ENCODE results near the gene AVPR1B. TPM values are rescaled to one million over a fixed set of nuclear protein-coding genes. Genes with fewer than 3 reads are reported as not detected.
A peak's percentile ranks its signal among the peaks of the same experiment; 100 is the strongest.

AVPR1B gene
- polyA plus RNA-seq (2012; ENCODE audit: insufficient read depth, insufficient read length, low read depth), result not detected

GRCh38 chr1:206117151-206117948 is at the start of gene AVPR1B:
Gene AVPR1B, minus strand, starts transcription at chr1:206117388. Its CDS starts 498 bp downstream, at chr1:206116890.
- DNase-seq, result peak; percentile 28
- no peak for TF ChIP-seq CTCF (IDR thresholded peaks at IDR 0.05; ENCODE audit: low read depth, low read length)
- Histone ChIP-seq H3K9me3 (no peaks in the 10 kb centered on the region), H3K27me3 (peaks cover 35% of the 10 kb centered on the region), H3K4me3 (ENCODE audit: low read depth, low read length) (no peak within 1 kb of the TSS; the same call in 1 of the 2 replicates), H3K4me1 (no peaks in the 10 kb centered on the region), H3K36me3 (no peaks in the 10 kb centered on the region)

DNA sequence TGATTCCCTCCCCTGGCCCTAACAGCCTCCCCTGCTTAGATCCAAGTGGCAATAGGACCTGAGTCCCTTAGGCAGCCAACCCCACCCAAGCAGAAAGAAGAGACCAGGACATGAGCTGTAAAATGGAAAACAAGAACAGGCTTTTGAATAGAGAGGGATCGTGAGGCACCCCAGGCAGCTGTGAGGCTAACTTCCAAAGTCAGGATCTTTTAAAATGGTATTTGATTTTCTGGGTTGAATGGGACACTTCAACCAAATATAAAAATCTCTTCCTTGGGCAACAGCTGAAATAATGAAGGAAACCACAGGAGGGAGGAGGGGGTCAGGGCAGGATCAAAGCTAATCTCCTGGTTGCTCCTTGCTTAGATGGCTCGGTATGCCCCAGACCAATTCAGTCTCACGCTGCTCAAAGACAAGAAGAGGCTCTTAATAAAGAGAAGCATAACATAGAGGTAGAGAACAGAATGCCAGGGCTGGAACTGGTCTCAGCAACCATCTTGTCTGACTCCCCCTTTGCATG is 28.6 kb upstream of the AVPR1B start:
- H3K27me3 ChIP-seq, result peaks cover 38% of the 10 kb centered on the region
- no peaks in the 10 kb centered on the region for H3K9me3 ChIP-seq
- H3K4me1 ChIP-seq, result no peaks in the 10 kb centered on the region
- no peak overlapping the region for H3K4me3 ChIP-seq (ENCODE audit: low read depth, low read length)
- no peak for TF ChIP-seq CTCF (IDR thresholded peaks at IDR 0.05; ENCODE audit: low read depth, low read length)
- no peaks in the 10 kb centered on the region for H3K36me3 ChIP-seq
- no peak for DNase-seq

DNA sequence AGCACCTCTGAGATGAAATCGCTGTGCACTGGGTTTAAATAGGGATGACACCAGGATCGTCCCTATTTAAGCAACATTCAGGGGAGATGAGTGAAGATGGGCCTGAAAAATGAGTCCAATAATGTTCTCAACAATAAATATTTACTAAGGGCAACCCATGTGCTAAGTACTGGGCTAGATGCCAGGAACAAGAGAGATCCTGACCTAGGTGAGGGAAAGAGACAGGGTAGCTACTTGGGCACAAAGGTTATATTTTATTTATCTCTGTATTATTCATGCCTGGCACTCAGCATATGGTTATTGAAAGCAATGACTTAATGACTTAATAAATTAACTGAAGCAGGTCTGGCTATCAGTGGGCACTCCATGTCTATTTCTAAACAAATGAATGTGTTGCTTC is 27.4 kb upstream of the AVPR1B start:
- H3K36me3 ChIP-seq, result no peaks in the 10 kb centered on the region
- DNase-seq, result no peak
- TF ChIP-seq CTCF (IDR thresholded peaks at IDR 0.05; ENCODE audit: low read depth, low read length), result no peak
- H3K9me3 ChIP-seq, result no peaks in the 10 kb centered on the region
- no peak overlapping the region for H3K4me3 ChIP-seq (ENCODE audit: low read depth, low read length)
- peaks cover 43% of the 10 kb centered on the region for H3K27me3 ChIP-seq
- no peaks in the 10 kb centered on the region for H3K4me1 ChIP-seq

GRCh38 chr1:206143537-206144172 is 26.5 kb upstream of the AVPR1B start:
- Histone ChIP-seq H3K27me3 (peaks cover 43% of the 10 kb centered on the region), H3K4me1 (no peaks in the 10 kb centered on the region), H3K9me3 (no peaks in the 10 kb centered on the region), H3K36me3 (no peaks in the 10 kb centered on the region), H3K4me3 (ENCODE audit: low read depth, low read length) (no peak overlapping the region)
- no peak for TF ChIP-seq CTCF (IDR thresholded peaks at IDR 0.05; ENCODE audit: low read depth, low read length)
- DNase-seq, result no peak

DNA sequence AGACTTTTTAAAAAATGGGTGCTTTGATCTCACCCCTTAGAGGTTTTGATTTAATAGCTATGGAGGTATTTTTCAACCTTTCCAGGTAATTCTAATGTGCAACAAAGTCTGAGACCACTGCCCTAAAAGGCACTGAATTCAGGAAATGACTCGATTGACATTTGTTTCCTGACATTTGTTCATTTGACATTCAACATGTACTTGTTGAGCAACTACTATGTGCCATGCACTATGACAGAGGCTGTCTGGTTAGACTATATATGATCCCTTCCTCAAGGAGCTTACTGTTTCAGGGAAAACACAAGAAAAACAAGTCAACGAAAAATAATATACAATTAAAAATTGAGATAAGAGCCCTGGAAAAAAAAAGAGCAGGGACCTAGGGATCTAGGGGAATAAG is 25.6 kb upstream of the AVPR1B start:
- Histone ChIP-seq H3K9me3 (no peaks in the 10 kb centered on the region), H3K4me1 (no peaks in the 10 kb centered on the region), H3K36me3 (no peaks in the 10 kb centered on the region), H3K4me3 (ENCODE audit: low read depth, low read length) (no peak overlapping the region), H3K27me3 (peaks cover 43% of the 10 kb centered on the region)
- TF ChIP-seq CTCF (IDR thresholded peaks at IDR 0.05; ENCODE audit: low read depth, low read length), result no peak
- no peak for DNase-seq

DNA sequence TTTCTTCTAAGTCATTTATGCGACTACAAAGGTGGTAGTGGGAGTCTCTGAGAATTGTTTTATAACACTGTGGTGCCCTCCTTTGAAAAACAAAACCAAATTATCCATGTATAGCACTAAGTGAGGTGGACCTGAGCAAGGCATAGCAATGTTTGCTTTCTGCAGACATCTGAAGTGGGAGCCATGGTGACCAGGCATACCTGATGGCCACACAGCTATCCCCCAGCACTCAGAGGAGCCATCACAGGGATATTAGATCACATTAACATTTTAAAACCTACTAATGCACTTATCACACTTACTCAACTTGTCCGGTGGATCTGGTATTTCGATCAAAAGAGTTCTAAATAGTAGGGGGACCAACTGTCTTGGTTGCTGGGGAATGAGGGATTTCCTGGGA is 24.8 kb upstream of the AVPR1B start:
- no peak for DNase-seq
- H3K36me3 ChIP-seq, result no peaks in the 10 kb centered on the region
- H3K27me3 ChIP-seq, result peaks cover 40% of the 10 kb centered on the region
- TF ChIP-seq CTCF (IDR thresholded peaks at IDR 0.05; ENCODE audit: low read depth, low read length), result no peak
- no peak overlapping the region for H3K4me3 ChIP-seq (ENCODE audit: low read depth, low read length)
- H3K9me3 ChIP-seq, result no peaks in the 10 kb centered on the region
- H3K4me1 ChIP-seq, result no peaks in the 10 kb centered on the region
